AG10803 (cell line): Measurements from ENCODE around the gene RDH5.
A peak's percentile ranks its signal among the peaks of the same experiment; 100 is the strongest.

ENCODE experiments used
- DNase-seq: peaks from one replicate; pipeline ENCODE4 v3.0.0; 2010; ENCODE audit warnings: low read depth
- H3K4me3 ChIP-seq: 2 replicates; pipeline ENCODE4 v1.5.1; 2011; ENCODE audit warnings: mild to moderate bottlenecking, low read length, control low read depth
- TF ChIP-seq, protein P1 (sequence below): conservative IDR thresholded peaks from 2 replicates; pipeline ENCODE4 v1.5.1; 2011; ENCODE audit warnings: mild to moderate bottlenecking, low read length, control low read depth, inconsistent platforms

RDH5 gene

DNA sequence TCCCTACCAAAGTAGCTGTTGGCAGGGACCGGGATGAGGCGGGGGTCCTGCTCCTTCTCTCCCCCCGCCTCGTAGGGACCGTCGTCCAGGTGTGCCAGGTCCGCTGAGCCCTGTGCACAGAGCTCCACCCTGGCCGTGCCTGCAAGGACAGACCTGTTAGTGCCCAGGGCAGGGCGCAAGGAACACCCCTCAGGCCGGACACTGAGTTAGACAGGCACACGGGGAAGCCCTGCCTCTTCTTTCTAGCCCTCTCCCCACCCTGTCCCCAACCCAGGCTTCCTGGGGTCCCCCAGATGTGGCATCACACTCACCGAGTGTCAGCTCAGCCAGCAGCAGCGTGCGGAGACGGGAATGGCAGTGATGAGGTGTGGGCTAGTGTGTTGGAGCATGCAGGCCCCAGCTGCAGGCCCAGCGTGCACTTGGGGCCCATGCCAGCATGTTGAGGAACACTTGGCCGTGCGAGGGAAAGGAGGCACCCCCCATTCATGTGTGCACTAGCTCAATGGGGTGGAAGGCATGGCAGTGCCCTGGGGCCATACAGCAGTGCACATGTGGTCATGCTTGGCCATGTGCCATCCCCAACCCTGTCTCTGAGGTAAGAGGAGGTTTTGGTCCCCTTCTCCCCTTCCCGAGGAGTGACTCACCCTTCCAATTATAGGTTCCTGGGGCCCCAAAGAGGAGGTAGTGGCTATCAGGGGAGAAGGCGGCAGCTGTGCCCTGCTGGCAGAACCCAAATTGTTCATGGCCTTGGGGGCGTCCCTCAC lies 19.8 kb upstream of the RDH5 start:
- no peak overlapping the region for H3K4me3 ChIP-seq
- DNase-seq, result peak; percentile 30
- TF ChIP-seq, protein P1, sequence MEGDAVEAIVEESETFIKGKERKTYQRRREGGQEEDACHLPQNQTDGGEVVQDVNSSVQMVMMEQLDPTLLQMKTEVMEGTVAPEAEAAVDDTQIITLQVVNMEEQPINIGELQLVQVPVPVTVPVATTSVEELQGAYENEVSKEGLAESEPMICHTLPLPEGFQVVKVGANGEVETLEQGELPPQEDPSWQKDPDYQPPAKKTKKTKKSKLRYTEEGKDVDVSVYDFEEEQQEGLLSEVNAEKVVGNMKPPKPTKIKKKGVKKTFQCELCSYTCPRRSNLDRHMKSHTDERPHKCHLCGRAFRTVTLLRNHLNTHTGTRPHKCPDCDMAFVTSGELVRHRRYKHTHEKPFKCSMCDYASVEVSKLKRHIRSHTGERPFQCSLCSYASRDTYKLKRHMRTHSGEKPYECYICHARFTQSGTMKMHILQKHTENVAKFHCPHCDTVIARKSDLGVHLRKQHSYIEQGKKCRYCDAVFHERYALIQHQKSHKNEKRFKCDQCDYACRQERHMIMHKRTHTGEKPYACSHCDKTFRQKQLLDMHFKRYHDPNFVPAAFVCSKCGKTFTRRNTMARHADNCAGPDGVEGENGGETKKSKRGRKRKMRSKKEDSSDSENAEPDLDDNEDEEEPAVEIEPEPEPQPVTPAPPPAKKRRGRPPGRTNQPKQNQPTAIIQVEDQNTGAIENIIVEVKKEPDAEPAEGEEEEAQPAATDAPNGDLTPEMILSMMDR, result no peak

- no peak overlapping the region for H3K4me3 ChIP-seq
- DNase-seq, result no peak
- TF ChIP-seq, protein P1, result no peak
Measured at GRCh38 chr12:55702861-55703260, 17.3 kb upstream of the RDH5 start.

DNA sequence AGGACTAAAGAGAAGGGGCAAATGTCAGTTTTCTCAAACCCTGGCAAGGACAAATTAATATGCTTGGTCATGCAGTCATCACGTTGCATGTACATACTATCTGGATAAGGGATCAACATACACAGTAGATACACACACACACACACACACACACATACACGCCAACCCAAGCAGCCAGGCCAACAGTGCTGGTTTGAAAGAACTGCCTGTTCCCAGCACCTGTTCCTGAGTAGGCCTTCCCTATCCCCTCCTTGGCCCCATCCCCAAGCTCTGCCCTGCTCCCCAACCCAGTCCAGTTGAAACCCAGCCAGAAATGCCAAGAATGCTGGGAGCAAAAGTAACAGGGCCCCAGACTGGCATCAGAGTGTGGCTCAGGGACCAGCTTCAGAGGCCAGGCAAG lies 16.9 kb upstream of the RDH5 start:
- no peak for DNase-seq
- TF ChIP-seq, protein P1, result no peak
- H3K4me3 ChIP-seq, result no peak overlapping the region

DNA sequence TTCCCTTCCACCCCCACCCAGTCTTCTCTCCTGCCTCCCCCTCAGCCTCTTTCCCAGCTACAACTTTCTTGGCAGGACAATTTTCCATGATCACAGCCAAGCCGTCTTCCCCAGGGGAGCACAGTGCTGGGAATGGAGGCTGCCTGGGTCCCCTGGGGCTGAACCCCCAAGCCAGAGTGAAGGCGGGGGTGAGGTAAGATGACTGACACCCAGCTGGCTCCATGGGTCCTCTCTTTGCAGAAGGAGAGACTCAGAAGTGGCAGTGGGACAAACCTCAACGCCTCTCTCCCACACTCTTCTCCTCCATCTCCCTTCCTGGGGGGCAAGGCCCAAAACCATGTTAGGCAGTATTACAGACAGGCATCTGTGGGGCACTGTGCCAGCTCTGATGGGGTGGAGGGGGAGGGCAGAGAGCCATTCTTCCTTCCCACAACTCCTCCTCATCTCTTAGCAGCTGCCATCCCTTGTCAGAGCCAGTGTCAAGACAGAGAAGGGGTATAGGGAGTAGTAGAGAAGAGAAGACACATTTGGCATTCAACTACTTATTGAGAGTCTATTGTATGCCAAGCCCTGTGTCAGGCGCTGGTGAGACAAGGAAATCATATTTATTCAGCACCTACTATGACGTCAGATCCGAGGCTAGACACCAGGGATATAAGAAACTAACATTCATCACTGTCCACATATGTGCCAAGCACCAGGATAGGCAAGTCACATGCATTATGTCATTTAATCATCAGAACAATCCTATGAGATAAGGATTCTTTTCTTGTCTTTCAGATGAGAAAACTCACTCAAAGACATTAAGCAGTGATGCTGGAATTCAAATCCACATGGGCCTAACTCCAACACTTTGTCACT lies 16.1 kb upstream of the RDH5 start:
- TF ChIP-seq, protein P1, result no peak
- no peak for DNase-seq
- H3K4me3 ChIP-seq, result no peak overlapping the region

DNA sequence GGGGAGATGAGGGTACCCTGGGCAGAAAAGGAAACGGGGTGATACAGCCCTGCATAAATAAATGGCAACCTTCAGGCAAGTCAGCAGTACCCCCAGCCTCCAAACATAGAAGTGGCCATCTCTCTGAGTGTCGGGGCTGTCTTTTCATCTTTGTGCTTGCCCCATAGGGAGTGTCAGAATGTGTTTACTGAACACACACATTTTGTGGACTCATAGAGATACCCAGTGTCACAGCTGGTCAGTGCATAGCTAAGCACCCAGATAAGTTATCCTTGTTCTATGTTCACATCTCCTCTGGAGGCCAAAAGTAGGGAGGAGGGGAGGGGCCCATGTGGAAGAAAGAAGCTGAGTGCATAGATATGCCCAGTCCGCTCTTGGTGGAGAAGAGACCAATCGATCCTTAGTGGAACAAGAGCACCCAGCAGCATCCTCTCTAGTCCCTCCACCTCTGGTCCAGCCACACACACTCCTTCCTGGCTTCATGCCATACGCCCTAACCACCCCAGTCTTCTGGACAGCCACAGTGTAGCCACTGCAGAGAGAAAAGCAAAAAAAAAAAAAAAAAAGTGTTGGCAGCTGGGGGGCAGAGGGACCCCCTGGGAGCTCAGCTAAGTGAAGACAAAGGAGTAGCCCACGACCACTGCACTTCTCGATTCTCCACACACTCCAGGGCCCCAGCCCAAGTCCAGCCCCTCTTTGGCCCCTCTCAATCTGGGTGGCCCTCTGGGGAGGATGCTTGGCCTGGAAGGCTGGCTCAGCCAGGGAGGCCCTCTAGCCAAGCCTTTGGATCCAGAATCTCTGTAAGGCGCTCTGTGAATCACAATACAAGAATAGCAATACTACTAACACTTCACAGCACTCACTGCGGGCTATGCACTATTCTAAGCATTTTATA lies 15.1 kb upstream of the RDH5 start:
- DNase-seq, result no peak
- TF ChIP-seq, protein P1, result no peak

GRCh38 chr12:55705782-55706402 lies 14.3 kb upstream of the RDH5 start:
- DNase-seq, result no peak
- H3K4me3 ChIP-seq, result no peak overlapping the region
- TF ChIP-seq, protein P1, result peak; percentile 23; the same call in 1 of the 2 replicates

More for the DNA sequence above, 15.1 kb upstream of the RDH5 start:
- no peak overlapping the region for H3K4me3 ChIP-seq
